ENCODE data around the gene GJB3. TPM values are rescaled to one million over a fixed set of nuclear protein-coding genes. Genes with fewer than 3 reads are reported as not detected.

Gene GJB3
- total and polyA plus RNA-seq, 9 of the 15 experiments (the other 6 are each of a cell fraction or from before 2014, with no cell fraction given), result not detected

DNA sequence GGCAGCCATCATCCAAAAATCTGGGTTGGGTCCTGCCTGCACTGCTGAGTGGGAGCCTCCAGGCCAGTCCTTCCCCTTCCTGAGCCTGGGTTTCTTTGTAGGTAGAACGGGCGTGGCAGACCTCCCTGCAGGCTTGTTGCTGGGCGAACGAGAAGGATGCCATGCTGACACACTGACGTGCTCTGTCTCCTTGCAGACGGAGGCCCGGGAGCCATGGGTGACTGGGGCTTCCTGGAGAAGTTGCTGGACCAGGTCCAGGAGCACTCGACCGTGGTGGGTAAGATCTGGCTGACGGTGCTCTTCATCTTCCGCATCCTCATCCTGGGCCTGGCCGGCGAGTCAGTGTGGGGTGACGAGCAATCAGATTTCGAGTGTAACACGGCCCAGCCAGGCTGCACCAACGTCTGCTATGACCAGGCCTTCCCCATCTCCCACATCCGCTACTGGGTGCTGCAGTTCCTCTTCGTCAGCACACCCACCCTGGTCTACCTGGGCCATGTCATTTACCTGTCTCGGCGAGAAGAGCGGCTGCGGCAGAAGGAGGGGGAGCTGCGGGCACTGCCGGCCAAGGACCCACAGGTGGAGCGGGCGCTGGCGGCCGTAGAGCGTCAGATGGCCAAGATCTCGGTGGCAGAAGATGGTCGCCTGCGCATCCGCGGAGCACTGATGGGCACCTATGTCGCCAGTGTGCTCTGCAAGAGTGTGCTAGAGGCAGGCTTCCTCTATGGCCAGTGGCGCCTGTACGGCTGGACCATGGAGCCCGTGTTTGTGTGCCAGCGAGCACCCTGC is 13.2 kb downstream of the GJB3 start (continued):
- TF ChIP-seq TAF1 (IDR thresholded peaks at IDR 0.05; ENCODE audit: control insufficient read depth, extremely low read depth, insufficient read depth, low read length, severe bottlenecking), result no peak
- no peak for TF ChIP-seq ZNF143 (CRISPR knock-in tag; IDR thresholded peaks at IDR 0.05)

- Histone ChIP-seq H3K27ac (ENCODE audit: extremely low read depth, low read depth, low read length) (no peak overlapping the region), H2AFZ (ENCODE audit: low read depth, low read length) (no peak overlapping the region), H4K20me1 (replicated peaks; ENCODE audit: control insufficient read depth, insufficient read depth, low read length) (no peaks in the 10 kb centered on the region; the same call in 1 of the 2 replicates), H3K4me2 (ENCODE audit: insufficient read depth, low read length) (no peak overlapping the region), H3K36me3 (ENCODE audit: control insufficient read depth, insufficient read depth, low read length) (no peaks in the 10 kb centered on the region), H3K9ac (ENCODE audit: insufficient read depth in 1 of 2, low read depth in 2 of 2, low read length in 2 of 2) (no peak overlapping the region), H3K9me1 (ENCODE audit: control insufficient read depth, insufficient read depth, low read length) (no peaks in the 10 kb centered on the region), H3K4me3 (no peak overlapping the region), H3K9me3 (replicated peaks; ENCODE audit: control insufficient read depth, insufficient read depth, low read depth, low read length) (no peaks in the 10 kb centered on the region), H3K79me2 (ENCODE audit: control insufficient read depth, insufficient read depth, low read length) (no peaks in the 10 kb centered on the region), H3K27me3 (ENCODE audit: control insufficient read depth in 2 of 2, insufficient read depth in 2 of 2, low read length in 2 of 2) (peaks cover 37 to 82% of the 10 kb centered on the region in 2 experiments), H3K4me1 (replicated peaks in 1 of 2; ENCODE audit: control insufficient read depth in 2 of 2, insufficient read depth in 2 of 2, low read length in 2 of 2) (peaks cover 0 to 3% of the 10 kb centered on the region in 2 experiments; a peak in 1 of 5 replicates)
- TF ChIP-seq TRIM28 (IDR thresholded peaks at IDR 0.05) (no peak), ZNF778 (CRISPR knock-in tag; IDR thresholded peaks at IDR 0.05) (no peak), ZNF592 (IDR thresholded peaks at IDR 0.05) (no peak), SMAD4 (CRISPR knock-in tag; conservative IDR thresholded peaks at IDR 0.05) (no peak), TAF1 (IDR thresholded peaks at IDR 0.05; ENCODE audit: control insufficient read depth, extremely low read depth, insufficient read depth, low read length, severe bottlenecking) (no peak), ZSCAN32 (CRISPR knock-in tag; IDR thresholded peaks at IDR 0.05) (no peak), RBM39 (optimal IDR thresholded peaks at IDR 0.05; ENCODE audit: low read depth, low read length) (no peak), CBX1 (IDR thresholded peaks at IDR 0.05; ENCODE audit: low read depth) (no peak), NFIC (IDR thresholded peaks at IDR 0.05) (no peak)
- TF ChIP-seq, protein P1, sequence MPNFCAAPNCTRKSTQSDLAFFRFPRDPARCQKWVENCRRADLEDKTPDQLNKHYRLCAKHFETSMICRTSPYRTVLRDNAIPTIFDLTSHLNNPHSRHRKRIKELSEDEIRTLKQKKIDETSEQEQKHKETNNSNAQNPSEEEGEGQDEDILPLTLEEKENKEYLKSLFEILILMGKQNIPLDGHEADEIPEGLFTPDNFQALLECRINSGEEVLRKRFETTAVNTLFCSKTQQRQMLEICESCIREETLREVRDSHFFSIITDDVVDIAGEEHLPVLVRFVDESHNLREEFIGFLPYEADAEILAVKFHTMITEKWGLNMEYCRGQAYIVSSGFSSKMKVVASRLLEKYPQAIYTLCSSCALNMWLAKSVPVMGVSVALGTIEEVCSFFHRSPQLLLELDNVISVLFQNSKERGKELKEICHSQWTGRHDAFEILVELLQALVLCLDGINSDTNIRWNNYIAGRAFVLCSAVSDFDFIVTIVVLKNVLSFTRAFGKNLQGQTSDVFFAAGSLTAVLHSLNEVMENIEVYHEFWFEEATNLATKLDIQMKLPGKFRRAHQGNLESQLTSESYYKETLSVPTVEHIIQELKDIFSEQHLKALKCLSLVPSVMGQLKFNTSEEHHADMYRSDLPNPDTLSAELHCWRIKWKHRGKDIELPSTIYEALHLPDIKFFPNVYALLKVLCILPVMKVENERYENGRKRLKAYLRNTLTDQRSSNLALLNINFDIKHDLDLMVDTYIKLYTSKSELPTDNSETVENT (CRISPR knock-in tag; IDR thresholded peaks at IDR 0.05), result no peak
- TF ChIP-seq, protein P2, sequence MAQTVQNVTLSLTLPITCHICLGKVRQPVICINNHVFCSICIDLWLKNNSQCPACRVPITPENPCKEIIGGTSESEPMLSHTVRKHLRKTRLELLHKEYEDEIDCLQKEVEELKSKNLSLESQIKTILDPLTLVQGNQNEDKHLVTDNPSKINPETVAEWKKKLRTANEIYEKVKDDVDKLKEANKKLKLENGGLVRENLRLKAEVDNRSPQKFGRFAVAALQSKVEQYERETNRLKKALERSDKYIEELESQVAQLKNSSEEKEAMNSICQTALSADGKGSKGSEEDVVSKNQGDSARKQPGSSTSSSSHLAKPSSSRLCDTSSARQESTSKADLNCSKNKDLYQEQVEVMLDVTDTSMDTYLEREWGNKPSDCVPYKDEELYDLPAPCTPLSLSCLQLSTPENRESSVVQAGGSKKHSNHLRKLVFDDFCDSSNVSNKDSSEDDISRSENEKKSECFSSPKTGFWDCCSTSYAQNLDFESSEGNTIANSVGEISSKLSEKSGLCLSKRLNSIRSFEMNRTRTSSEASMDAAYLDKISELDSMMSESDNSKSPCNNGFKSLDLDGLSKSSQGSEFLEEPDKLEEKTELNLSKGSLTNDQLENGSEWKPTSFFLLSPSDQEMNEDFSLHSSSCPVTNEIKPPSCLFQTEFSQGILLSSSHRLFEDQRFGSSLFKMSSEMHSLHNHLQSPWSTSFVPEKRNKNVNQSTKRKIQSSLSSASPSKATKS (CRISPR knock-in tag; IDR thresholded peaks at IDR 0.05), result no peak
- in situ Hi-C loops (cut with MboI) (no loop called here), intact Hi-C loops (cut with micrococcal nuclease) (no loop called here)
- ChIA-PET CTCF (ENCODE audit: low intra/inter-chr PET ratio) (no interaction called here), POLR2A (no interaction called here)
- no TSS peak for BruUV-seq (replicated peaks)
- ATAC-seq (no peak), DNase-seq (ENCODE audit: extremely low read depth in 1 of 4, low spot score in 3 of 4) (no peak), FAIRE-seq (no peak)
- under 1% methylated on average over 11 of the region's 12 CpGs for WGBS (ENCODE audit: insufficient coverage, low coverage, missing lambda C conversion rate)
These were observed 13.8 kb downstream of the GJB3 start for GRCh38 chr1:34794790-34795180.

Measured in K562 (cell line).